NCI-H2196 treated with DMSO at 0.1 percent for 48 hours (cell line): ENCODE measurements around the gene COL18A1.
"Not testable (repeated sequence)": the region's sequence is repeated elsewhere in the genome, so short reads cannot be mapped to it uniquely, and the experiment has no call there.

ENCODE experiments used
- DNase-seq: peaks from one replicate; lab custom pipeline; 2025; ENCODE audit not compliant: unreplicated experiment; lab: John Stamatoyannopoulos, UW

The COL18A1 gene

DNA sequence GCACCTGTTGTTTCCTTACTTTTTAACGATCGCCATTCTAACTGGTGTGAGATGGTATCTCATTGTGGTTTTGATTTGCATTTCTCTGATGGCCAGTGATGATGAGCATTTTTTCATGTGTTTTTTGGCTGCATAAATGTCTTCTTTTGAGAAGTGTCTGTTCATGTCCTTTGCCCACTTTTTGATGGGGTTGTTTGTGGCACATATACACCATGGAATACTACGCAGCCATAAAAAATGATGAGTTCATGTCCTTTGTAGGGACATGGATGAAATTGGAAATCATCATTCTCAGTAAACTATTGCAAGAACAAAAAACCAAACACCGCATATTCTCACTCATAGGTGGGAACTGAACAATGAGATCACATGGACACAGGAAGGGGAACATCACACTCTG is 98.3 kb downstream of the COL18A1 start:
- not testable (repeated sequence) for DNase-seq

GRCh38 chr21:45504021-45504515 is 99.1 kb downstream of the COL18A1 start:
- no peak for DNase-seq

DNA sequence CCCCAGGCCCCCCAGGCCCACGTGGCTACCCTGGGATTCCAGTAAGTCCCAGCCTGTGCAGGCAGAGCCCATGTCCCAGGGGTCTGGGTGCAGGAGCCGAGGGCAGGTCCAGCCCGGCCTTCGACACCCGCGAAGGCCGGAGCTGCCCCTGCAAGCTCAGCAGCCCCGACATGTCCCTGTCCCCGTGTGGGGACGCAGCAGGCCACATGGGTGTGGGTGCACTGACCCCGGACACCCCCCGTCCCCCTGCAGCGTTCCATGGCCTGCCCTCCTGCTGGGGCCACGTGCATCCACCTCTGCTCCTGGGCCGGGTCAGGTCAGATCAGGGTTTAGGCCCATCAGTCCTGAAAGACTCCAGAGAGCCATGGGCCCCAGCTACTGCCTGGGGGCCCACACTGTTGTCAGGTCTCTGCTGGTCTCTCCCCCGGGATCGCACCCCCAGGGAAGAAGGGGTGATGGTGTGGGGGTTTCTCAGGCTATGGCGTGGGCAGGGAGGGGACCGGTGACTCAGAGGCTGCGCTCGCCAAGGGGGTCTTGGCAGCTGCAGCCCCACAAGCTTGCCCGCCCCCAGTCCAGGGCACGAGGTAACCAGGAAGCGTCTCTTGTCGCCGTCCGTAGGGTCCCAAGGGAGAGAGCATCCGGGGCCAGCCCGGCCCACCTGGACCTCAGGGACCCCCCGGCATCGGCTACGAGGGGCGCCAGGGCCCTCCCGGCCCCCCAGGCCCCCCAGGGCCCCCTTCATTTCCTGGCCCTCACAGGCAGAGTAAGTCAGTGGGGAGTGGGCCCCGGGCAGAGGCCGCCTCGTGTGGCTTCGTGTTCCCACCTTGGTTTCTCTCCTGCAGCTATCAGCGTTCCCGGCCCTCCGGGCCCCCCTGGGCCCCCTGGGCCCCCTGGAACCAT is 99.8 kb downstream of the COL18A1 start:
- no peak for DNase-seq

GRCh38 chr21:45505416-45506021 is 100.6 kb downstream of the COL18A1 start:
- DNase-seq = peak; percentile 41

- DNase-seq = no peak
Observed at GRCh38 chr21:45506241-45506817, 101.4 kb downstream of the COL18A1 start.

DNA sequence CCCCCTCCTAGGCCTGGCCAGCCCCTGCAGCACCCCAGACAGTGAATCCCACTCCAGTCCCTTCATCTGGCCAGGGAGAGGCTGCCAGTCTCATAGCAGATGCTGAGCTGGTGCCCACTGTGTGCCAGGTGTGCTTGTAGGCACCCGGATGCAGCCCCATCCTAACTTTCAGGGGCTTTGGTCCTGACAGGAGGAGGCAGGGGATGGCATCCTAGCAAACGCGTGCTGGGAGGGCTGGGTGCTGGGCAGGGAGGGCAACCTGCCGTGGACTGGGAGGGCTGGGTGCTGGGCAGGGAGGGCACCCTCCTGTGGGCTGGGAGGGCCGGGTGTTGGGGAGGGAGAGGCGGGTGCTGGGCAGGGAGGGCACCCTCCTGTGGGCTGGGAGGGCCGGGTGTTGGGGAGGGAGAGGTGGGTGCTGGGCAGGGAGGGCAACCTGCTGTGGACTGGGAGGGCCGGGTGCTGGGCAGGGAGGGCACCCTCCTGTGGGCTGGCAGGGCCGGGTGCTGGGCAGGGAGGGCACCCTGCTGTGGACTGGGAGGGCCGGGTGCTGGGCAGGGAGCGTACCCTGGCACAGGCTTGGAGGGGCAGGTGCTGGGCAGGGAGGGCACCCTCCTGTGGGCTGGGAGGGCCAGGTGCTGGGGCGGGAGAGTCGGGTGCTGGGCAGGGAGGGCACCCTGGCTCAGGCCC is 102.0 kb downstream of the COL18A1 start:
- DNase-seq = peak; percentile 36

DNA sequence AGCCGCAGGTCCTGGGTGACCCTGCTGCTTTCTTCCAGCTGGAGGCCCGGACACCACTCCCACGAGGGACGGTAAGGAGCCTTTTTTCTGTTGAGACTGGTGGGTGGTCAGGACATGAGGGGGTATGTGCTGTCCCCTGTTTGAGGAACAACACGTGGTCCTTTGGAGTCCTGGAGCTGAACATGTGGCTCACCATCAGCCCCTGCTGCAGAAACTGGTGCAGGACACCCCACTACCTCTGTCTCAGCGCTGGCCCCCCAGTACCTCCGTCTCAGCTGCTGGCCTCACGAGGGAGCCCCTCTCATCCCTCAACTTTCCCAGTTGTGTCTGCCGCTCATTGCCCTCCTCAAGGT is 102.5 kb downstream of the COL18A1 start:
- no peak for DNase-seq

- no peak for DNase-seq
Observed at GRCh38 chr21:45507888-45508508, 103.0 kb downstream of the COL18A1 start.

- no peak for DNase-seq
Observed at GRCh38 chr21:45508607-45509565, 103.9 kb downstream of the COL18A1 start.

GRCh38 chr21:45509566-45510465 is 104.9 kb downstream of the COL18A1 start:
- DNase-seq = no peak

GRCh38 chr21:45510466-45510955 is 105.5 kb downstream of the COL18A1 start:
- no peak for DNase-seq

- no peak for DNase-seq
Observed at GRCh38 chr21:45511007-45511406, 106.0 kb downstream of the COL18A1 start.

GRCh38 chr21:45511661-45512431 is 106.9 kb downstream of the COL18A1 start:
- DNase-seq = no peak

DNA sequence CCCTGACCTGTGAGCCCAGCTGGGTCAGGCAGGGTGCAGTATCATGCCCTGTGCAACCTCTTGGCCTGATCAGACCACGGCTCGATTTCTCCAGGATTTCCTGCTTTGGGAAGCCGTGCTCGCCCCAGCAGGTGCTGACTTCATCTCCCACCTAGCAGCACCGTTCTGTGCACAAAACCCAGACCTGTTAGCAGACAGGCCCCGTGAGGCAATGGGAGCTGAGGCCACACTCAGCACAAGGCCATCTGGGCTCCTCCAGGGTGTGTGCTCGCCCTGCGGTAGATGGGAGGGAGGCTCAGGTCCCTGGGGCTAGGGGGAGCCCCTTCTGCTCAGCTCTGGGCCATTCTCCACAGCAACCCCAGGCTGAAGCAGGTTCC is 107.6 kb downstream of the COL18A1 start:
- no peak for DNase-seq

DNA sequence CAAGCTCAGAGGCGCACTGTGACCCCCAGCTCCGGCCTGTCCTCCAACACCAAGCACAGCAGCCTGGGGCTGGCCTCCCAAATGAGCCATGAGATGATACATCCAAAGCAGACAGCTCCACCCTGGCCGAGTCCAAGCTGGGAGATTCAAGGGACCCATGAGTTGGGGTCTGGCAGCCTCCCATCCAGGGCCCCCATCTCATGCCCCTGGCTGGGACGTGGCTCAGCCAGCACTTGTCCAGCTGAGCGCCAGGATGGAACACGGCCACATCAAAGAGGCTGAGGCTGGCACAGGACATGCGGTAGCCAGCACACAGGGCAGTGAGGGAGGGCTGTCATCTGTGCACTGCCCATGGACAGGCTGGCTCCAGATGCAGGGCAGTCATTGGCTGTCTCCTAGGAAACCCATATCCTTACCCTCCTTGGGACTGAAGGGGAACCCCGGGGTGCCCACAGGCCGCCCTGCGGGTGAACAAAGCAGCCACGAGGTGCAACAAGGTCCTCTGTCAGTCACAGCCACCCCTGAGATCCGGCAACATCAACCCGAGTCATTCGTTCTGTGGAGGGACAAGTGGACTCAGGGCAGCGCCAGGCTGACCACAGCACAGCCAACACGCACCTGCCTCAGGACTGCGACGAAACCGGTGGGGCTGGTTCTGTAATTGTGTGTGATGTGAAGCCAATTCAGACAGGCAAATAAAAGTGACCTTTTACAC is 108.2 kb downstream of the COL18A1 start:
- peak; percentile 57 for DNase-seq

DNA sequence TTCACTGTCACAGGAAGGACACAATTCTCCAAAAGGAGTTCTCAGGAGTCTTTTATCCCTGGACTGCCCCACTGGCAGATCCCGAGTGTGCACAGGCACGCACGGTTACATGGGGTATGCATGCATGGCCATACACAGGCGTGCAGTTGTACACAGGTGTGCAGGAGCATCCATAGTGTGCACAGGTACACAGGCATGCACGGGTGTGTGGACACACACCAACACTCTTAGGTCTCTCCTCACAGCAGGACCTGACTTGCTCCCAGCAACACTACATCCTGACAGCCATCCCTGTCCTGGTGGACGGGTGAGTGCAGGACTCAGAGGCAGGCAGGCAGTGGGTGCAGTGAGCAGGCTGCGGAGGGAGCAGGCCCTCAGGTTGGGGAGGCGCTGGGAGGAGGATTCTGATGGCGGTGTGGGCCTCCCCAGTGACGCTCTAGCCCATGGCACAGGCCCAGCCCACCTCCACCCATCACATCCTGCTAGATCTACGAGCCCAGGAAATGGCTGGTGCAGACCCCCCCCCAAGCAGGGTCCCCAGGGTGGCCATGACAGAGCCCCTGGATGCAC is 108.9 kb downstream of the COL18A1 start:
- DNase-seq = no peak
